VCaP (cell line): ENCODE results near the gene APBB1IP.
"Not testable (repeated sequence)": the region's sequence is repeated elsewhere in the genome, so short reads cannot be mapped to it uniquely, and the experiment has no call there.

ENCODE experiments used
- H3K27ac ChIP-seq: fragments of 450-650 bp; 2 replicates; pipeline ENCODE4 v1.5.1; 2017
- CTCF ChIP-seq: fragments of 450-650 bp; conservative IDR thresholded peaks from 2 replicates; pipeline ENCODE4 v1.5.1; 2017; ENCODE audit warnings: mild to moderate bottlenecking, moderate library complexity

The APBB1IP gene

GRCh38 chr10:26437637-26438461, at the start of gene APBB1IP:
APBB1IP (plus strand) TSS chr10:26438341; CDS start chr10:26492327, 53,986 bp downstream.
- TF ChIP-seq CTCF = no peak
- no peak within 1 kb of the TSS for H3K27ac ChIP-seq

GRCh38 chr10:26389533-26389932, 48.6 kb upstream of the APBB1IP start:
- no peak overlapping the region for H3K27ac ChIP-seq
- TF ChIP-seq CTCF = no peak

GRCh38 chr10:26391701-26392695, 46.1 kb upstream of the APBB1IP start:
- H3K27ac ChIP-seq = no peak overlapping the region
- TF ChIP-seq CTCF = no peak

- not testable (repeated sequence) for H3K27ac ChIP-seq
These were observed 39.8 kb upstream of the APBB1IP start for GRCh38 chr10:26398353-26398752.

- no peak overlapping the region for H3K27ac ChIP-seq
- TF ChIP-seq CTCF = no peak
These were observed 30.7 kb upstream of the APBB1IP start for GRCh38 chr10:26407406-26407969.

- no peak for TF ChIP-seq CTCF
- H3K27ac ChIP-seq = no peak overlapping the region
These were observed 29.2 kb upstream of the APBB1IP start for GRCh38 chr10:26408858-26409494.

GRCh38 chr10:26410356-26410755, 27.8 kb upstream of the APBB1IP start:
- no peak for TF ChIP-seq CTCF
- H3K27ac ChIP-seq = no peak overlapping the region
